Transverse colon (tissue), 4 donors: ENCODE data around the gene KIAA1217.

Experiments
- EP300 ChIP-seq: sonication (generic); formaldehyde crosslinking; IDR thresholded peaks from one replicate; pipeline ENCODE4 v1.6.1; 2017; ENCODE audit warnings: antibody characterized with exemption, low read depth
- POLR2A ChIP-seq: fragments of 450-650 bp; IDR thresholded peaks from one replicate; pipeline ENCODE4 v1.6.1; 2016; ENCODE audit warnings: antibody characterized with exemption, mild to moderate bottlenecking, moderate library complexity
- POLR2AphosphoS5 ChIP-seq, 3 donors: sonication (generic); formaldehyde crosslinking; IDR thresholded peaks; one replicate each; pipeline ENCODE4 v1.6.1; 2016; ENCODE audit warnings: antibody characterized with exemption in 3 of 3
- TF ChIP-seq, protein P1 (sequence below), 5 experiments: fragments of 200-600 bp in 3 of 5; fragments of 450-650 bp in 2 of 5; sonication (generic) in 3 of 5; IDR thresholded peaks; 1 replicate in 2 of 5; 2 replicates in 3 of 5; pipeline ENCODE4 v1.5.1; 2016 to 2017; ENCODE audit warnings: antibody characterized with exemption in 5 of 5, inconsistent platforms in 3 of 5, mild to moderate bottlenecking in 2 of 5, moderate library complexity in 1 of 5

DNA sequence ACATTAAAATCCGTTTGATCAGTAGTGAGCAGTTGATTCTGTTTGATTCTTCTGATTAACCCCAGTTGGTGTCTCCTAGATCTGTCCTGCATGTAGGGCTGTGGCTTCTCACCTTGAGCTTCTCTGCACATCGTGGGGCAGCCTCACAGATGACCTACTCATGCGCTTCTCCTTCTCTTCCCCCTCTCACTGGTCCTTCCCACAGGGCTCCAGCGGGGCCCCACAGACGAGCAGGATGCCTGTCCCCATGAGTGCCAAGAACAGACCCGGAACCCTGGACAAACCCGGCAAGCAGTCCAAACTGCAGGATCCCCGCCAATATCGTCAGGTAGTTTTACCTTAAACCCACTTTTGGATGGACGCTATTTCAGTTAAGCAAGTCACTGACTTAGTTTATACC, 335.8 kb downstream of the KIAA1217 start:
- TF ChIP-seq, protein P1, sequence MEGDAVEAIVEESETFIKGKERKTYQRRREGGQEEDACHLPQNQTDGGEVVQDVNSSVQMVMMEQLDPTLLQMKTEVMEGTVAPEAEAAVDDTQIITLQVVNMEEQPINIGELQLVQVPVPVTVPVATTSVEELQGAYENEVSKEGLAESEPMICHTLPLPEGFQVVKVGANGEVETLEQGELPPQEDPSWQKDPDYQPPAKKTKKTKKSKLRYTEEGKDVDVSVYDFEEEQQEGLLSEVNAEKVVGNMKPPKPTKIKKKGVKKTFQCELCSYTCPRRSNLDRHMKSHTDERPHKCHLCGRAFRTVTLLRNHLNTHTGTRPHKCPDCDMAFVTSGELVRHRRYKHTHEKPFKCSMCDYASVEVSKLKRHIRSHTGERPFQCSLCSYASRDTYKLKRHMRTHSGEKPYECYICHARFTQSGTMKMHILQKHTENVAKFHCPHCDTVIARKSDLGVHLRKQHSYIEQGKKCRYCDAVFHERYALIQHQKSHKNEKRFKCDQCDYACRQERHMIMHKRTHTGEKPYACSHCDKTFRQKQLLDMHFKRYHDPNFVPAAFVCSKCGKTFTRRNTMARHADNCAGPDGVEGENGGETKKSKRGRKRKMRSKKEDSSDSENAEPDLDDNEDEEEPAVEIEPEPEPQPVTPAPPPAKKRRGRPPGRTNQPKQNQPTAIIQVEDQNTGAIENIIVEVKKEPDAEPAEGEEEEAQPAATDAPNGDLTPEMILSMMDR (IDR thresholded peaks at IDR 0.05): no peak
- no peak for TF ChIP-seq POLR2A
- no peak for TF ChIP-seq POLR2AphosphoS5 (IDR thresholded peaks at IDR 0.05)
- TF ChIP-seq EP300: no peak
